Measurements from ENCODE around the gene KMT2A.

DNA sequence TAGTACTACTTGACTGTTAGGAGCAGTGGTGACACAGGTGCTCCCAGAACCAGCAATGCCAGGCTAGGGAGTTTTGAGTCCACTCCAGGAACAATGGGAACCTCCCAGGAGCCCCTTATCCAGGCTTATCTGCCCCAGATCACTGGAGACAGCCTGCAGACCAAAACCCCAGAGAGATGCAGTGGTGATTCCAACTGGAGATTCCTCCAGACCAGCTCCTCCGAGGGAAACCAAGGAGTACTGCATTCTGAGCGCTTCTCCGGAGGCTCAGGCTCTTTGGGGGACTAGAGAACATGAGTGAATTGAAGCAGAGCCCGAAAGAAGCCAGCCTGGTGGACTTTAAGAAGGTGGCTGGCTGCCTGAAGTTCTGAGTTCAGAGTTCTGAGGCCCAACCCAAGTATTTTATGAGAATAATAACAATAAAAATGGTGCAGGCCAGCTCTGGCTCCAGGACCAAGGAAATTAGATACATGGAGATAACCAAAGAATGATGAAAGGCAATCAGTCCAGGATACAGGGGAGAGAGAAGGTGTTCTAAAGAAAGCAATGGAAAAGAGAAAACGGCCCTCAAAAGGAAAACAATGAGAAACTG lies 93.4 kb downstream of the KMT2A start:
- no peak for TF ChIP-seq POLR2A (IDR thresholded peaks at IDR 0.05)
- TF ChIP-seq, protein P1, sequence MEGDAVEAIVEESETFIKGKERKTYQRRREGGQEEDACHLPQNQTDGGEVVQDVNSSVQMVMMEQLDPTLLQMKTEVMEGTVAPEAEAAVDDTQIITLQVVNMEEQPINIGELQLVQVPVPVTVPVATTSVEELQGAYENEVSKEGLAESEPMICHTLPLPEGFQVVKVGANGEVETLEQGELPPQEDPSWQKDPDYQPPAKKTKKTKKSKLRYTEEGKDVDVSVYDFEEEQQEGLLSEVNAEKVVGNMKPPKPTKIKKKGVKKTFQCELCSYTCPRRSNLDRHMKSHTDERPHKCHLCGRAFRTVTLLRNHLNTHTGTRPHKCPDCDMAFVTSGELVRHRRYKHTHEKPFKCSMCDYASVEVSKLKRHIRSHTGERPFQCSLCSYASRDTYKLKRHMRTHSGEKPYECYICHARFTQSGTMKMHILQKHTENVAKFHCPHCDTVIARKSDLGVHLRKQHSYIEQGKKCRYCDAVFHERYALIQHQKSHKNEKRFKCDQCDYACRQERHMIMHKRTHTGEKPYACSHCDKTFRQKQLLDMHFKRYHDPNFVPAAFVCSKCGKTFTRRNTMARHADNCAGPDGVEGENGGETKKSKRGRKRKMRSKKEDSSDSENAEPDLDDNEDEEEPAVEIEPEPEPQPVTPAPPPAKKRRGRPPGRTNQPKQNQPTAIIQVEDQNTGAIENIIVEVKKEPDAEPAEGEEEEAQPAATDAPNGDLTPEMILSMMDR (IDR thresholded peaks at IDR 0.05), result no peak
